Measurements from ENCODE around the gene FASTK. TPM values are rescaled to one million over a fixed set of nuclear protein-coding genes. Genes with fewer than 3 reads are reported as not detected.
"Not testable (repeated sequence)": the region's sequence is repeated elsewhere in the genome, so short reads cannot be mapped to it uniquely, and the experiment has no call there.

The FASTK gene
- polyA plus RNA-seq, 12 donors: 52.7 to 146 (median 55.3) TPM; not detected in 1

- no peak for DNase-seq
Measured at GRCh38 chr7:151056283-151056665, 24.3 kb downstream of the FASTK start.

GRCh38 chr7:151053751-151054150 is 26.9 kb downstream of the FASTK start:
- DNase-seq: no peak

GRCh38 chr7:151053096-151053495 is 27.5 kb downstream of the FASTK start:
- no peak for DNase-seq

- peak; percentile 74 for DNase-seq
Measured at GRCh38 chr7:151051108-151051507, 29.5 kb downstream of the FASTK start.

GRCh38 chr7:151048911-151049463 is 31.6 kb downstream of the FASTK start:
- no peak for DNase-seq

- DNase-seq: no peak
Measured at GRCh38 chr7:151047976-151048815, 32.4 kb downstream of the FASTK start, which contains the start of gene ASIC3. Gene ASIC3, plus strand, starts transcription at chr7:151048531. Its CDS starts 355 bp downstream, at chr7:151048886.

GRCh38 chr7:151046603-151047573 is 33.7 kb downstream of the FASTK start:
- DNase-seq: no peak

GRCh38 chr7:151045967-151046366 is 34.6 kb downstream of the FASTK start:
- DNase-seq: no peak

GRCh38 chr7:151045262-151045661 is 35.3 kb downstream of the FASTK start:
- DNase-seq: no peak

GRCh38 chr7:151043959-151044358 is 36.6 kb downstream of the FASTK start:
- DNase-seq: no peak

- not testable (repeated sequence) for DNase-seq
Measured at GRCh38 chr7:151043449-151043848, 37.2 kb downstream of the FASTK start.

GRCh38 chr7:151040616-151041375 is 39.8 kb downstream of the FASTK start:
- no peak for DNase-seq

- no peak for DNase-seq
Measured at GRCh38 chr7:151039850-151040548, 40.6 kb downstream of the FASTK start.

- DNase-seq: no peak
Measured at GRCh38 chr7:151038951-151039849, 41.4 kb downstream of the FASTK start.

- DNase-seq: no peak
Measured at GRCh38 chr7:151035902-151036301, 44.7 kb downstream of the FASTK start.

- DNase-seq: no peak
Measured at GRCh38 chr7:151035026-151035717, 45.4 kb downstream of the FASTK start.

GRCh38 chr7:151034312-151035025 is 46.1 kb downstream of the FASTK start:
- DNase-seq: no peak

- no peak for DNase-seq
Measured at GRCh38 chr7:151033864-151034249, 46.8 kb downstream of the FASTK start.
